Measurements from ENCODE around the gene ANKRD34A. TPM values are rescaled to one million over a fixed set of nuclear protein-coding genes. Genes with fewer than 3 reads are reported as not detected.

Gene ANKRD34A
- total RNA-seq, 4 donors from 2014 or later, result 0.32 to 1.7 (median 0.58) TPM

GRCh38 chr1:145988773-145989172, 24.4 kb upstream of the ANKRD34A start:
- ATAC-seq (ENCODE audit: low FRiP score) (no peak), DNase-seq (ENCODE audit: low spot score) (no peak)
- TF ChIP-seq CTCF (IDR thresholded peaks at IDR 0.05), result no peak

GRCh38 chr1:145987926-145988325, 23.6 kb upstream of the ANKRD34A start:
- ATAC-seq (ENCODE audit: low FRiP score) (no peak), DNase-seq (ENCODE audit: low spot score) (no peak)

GRCh38 chr1:145986551-145986950, 22.2 kb upstream of the ANKRD34A start:
- no peak for ATAC-seq (ENCODE audit: low FRiP score)
- no peak for DNase-seq (ENCODE audit: low spot score)
- no peak for TF ChIP-seq CTCF (IDR thresholded peaks at IDR 0.05)

More at GRCh38 chr1:145987926-145988325, 23.6 kb upstream of the ANKRD34A start:
- TF ChIP-seq CTCF (IDR thresholded peaks at IDR 0.05), result no peak

DNA sequence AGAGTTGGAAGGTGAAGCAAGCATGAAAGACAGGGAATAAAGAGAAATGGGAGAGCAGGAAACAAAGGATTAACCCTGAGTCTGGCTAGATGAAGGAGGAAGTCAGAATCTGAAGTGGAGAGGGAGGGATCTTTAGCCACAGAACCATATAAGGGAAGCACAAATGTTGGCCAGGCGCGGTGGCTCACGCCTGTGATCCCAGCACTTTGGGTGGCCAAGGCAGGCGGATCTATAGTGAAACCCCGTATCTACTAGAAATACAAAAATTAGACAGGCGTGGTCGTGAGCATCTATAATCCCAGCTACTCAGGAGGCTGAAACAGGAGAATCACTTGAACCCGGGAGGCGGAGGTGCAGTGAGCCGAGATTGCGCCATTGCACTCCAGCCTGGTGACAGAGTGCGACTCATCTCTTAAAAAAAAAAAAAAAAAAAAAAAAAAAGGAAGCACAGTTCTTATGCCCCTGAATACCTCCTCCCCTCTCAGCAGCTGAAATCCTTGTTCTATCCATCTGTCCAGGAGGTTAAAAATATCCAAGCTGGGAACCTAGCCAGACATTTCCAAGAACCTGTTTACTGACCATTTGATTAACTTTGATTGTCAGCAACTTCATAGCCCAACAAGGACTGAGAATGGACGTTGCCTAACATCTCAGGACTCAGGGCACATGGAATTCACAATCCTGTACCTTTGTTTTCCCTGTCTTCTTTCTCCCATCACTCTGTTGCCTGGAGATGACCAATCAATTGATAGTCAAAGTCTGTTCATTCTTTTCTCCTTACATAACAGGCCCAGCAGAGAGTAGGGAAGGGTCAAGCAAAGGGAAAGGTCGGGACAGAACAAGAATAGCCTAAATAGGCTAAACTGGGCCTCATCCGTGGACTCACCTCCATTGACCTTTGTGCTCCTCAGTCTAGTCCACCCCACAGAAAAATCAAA, 21.4 kb upstream of the ANKRD34A start:
- DNase-seq (ENCODE audit: low spot score) (no peak), ATAC-seq (ENCODE audit: low FRiP score) (peak; percentile 19)
- TF ChIP-seq CTCF (IDR thresholded peaks at IDR 0.05), result no peak

- DNase-seq (ENCODE audit: low spot score) (no peak), ATAC-seq (ENCODE audit: low FRiP score) (no peak)
- TF ChIP-seq CTCF (IDR thresholded peaks at IDR 0.05), result no peak
Observed at GRCh38 chr1:145985129-145985501, 20.7 kb upstream of the ANKRD34A start.

DNA sequence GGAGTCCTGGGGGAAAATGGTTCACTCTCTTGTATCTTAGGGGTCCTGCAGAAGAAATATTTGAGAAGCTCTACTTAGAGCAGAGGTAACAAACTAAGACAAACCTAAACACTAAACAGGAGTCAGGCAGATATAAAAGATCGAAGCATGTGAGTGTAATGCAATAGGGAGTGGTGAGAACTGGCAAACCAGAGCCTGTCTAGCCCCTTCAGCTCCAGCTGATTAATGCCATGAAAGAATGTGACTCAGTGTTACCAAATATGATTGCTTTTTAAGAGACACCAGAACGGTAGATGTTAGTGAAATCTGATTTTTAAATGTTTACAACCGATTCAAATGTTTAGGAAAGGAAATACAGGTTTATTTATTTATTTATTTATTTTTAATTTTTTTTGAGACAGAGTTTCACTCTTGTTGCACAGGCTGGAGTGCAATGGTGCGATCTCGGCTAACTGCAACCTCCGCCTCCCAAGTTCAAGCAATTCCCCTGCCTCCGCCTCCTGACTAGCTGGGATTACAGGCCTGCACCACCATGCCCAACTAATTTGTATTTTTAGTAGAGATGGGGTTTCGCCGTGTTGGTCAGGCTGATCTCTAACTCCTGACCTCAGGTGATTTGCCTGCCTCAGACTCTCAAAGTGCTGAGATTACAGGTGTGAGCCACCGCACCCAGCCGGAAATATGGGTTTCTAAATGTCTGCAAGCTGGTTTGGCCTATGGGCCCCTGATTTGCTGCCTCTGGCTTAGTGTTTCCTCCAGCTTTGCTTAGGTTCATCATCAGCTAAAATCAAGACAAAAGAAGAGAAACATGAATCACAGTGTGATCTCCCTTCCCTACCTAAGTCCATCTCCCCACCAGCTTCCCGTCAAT, 19.8 kb upstream of the ANKRD34A start:
- no peak for TF ChIP-seq CTCF (IDR thresholded peaks at IDR 0.05)
- DNase-seq (ENCODE audit: low spot score) (no peak), ATAC-seq (ENCODE audit: low FRiP score) (no peak)

Measured in omental fat pad (tissue), 4 donors.